ENCODE measurements around the gene CFAP77.

CFAP77 gene

GRCh38 chr9:132408521-132408920, 1.5 kb upstream of the CFAP77 start:
- DNase-seq (ENCODE audit: low spot score) = no peak

- no peak for DNase-seq (ENCODE audit: low spot score)
These were observed 631 bp downstream of the CFAP77 start for GRCh38 chr9:132410642-132411041.

GRCh38 chr9:132411091-132411508, 1.1 kb downstream of the CFAP77 start:
- DNase-seq (ENCODE audit: low spot score) = peak; percentile 30

- no peak for DNase-seq (ENCODE audit: low spot score)
These were observed 2.1 kb downstream of the CFAP77 start for GRCh38 chr9:132412089-132412488.

GRCh38 chr9:132413926-132414325, 3.9 kb downstream of the CFAP77 start:
- no peak for DNase-seq (ENCODE audit: low spot score)

- no peak for DNase-seq (ENCODE audit: low spot score)
These were observed 4.7 kb downstream of the CFAP77 start for GRCh38 chr9:132414731-132415130.

GRCh38 chr9:132415181-132415580, 5.2 kb downstream of the CFAP77 start:
- DNase-seq (ENCODE audit: low spot score) = no peak

GRCh38 chr9:132418726-132419363, 8.8 kb downstream of the CFAP77 start:
- no peak for DNase-seq (ENCODE audit: low spot score)

GRCh38 chr9:132422574-132422973, 12.6 kb downstream of the CFAP77 start:
- no peak for DNase-seq (ENCODE audit: low spot score)

GRCh38 chr9:132423503-132423902, 13.5 kb downstream of the CFAP77 start:
- no peak for DNase-seq (ENCODE audit: low spot score)

- DNase-seq (ENCODE audit: low spot score) = no peak
These were observed 15.1 kb downstream of the CFAP77 start for GRCh38 chr9:132424857-132425674.

- DNase-seq (ENCODE audit: low spot score) = no peak
These were observed 15.7 kb downstream of the CFAP77 start for GRCh38 chr9:132425675-132426062.

- DNase-seq (ENCODE audit: low spot score) = no peak
These were observed 16.8 kb downstream of the CFAP77 start for GRCh38 chr9:132426639-132427414.

GRCh38 chr9:132430998-132431397, 21.0 kb downstream of the CFAP77 start:
- DNase-seq (ENCODE audit: low spot score) = no peak

- DNase-seq (ENCODE audit: low spot score) = no peak
These were observed 24.9 kb downstream of the CFAP77 start for GRCh38 chr9:132434881-132435280.

- DNase-seq (ENCODE audit: low spot score) = no peak
These were observed 29.1 kb downstream of the CFAP77 start for GRCh38 chr9:132439153-132439552.

- no peak for DNase-seq (ENCODE audit: low spot score)
These were observed 30.7 kb downstream of the CFAP77 start for GRCh38 chr9:132440735-132441134.

- no peak for DNase-seq (ENCODE audit: low spot score)
These were observed 31.4 kb downstream of the CFAP77 start for GRCh38 chr9:132441404-132441803.

- no peak for DNase-seq (ENCODE audit: low spot score)
These were observed 34.1 kb downstream of the CFAP77 start for GRCh38 chr9:132443951-132444607.

GRCh38 chr9:132446887-132447286, 36.9 kb downstream of the CFAP77 start:
- DNase-seq (ENCODE audit: low spot score) = no peak

- DNase-seq (ENCODE audit: low spot score) = no peak
These were observed 37.3 kb downstream of the CFAP77 start for GRCh38 chr9:132447346-132447745.

GRCh38 chr9:132447902-132448301, 37.9 kb downstream of the CFAP77 start:
- no peak for DNase-seq (ENCODE audit: low spot score)
